ENCODE data around the gene ZC3H10.

DNA sequence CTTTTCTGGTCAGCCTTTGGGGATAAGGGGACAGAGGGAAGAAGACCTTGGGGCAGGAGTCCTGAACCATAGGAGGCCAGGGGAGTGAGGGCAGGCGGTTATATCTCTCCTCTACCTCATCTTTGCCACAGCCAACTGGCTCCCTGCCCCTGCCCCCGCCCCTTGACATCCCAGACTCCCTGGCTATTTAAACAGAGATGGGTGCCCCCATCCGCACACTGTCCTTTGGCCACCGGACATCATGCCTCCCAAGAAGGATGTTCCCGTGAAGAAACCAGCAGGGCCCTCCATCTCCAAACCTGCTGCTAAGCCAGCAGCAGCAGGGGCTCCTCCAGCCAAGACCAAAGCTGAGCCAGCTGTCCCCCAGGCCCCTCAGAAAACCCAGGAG, 35.6 kb downstream of the ZC3H10 start:
- TF ChIP-seq GATA3 (IDR thresholded peaks at IDR 0.05; ENCODE audit: low read depth, low read length) (no peak), GATA2 (IDR thresholded peaks at IDR 0.05; ENCODE audit: low read depth, low read length) (no peak)
